Peyer's patch (tissue), 4 donors: ENCODE results near the gene LAIR1.
"Not testable (repeated sequence)": the region's sequence is repeated elsewhere in the genome, so short reads cannot be mapped to it uniquely, and the experiment has no call there.

Experiments
- POLR2A ChIP-seq, 2 donors: fragments of 450-650 bp; IDR thresholded peaks; one replicate each; pipeline ENCODE4 v1.5.1; 2017; ENCODE audit warnings: antibody characterized with exemption in 2 of 2, mild to moderate bottlenecking in 2 of 2, moderate library complexity in 2 of 2
- TF ChIP-seq, protein P1 (sequence below), 6 experiments: fragments of 450-650 bp in 4 of 6; fragments of 200-600 bp in 2 of 6; sonication (generic) in 1 of 6; IDR thresholded peaks; one replicate each; pipeline ENCODE4 v1.5.1; 2017 to 2019; ENCODE audit warnings: antibody characterized with exemption in 6 of 6, mild to moderate bottlenecking in 3 of 6, moderate library complexity in 1 of 6

GRCh38 chr19:54382041-54382440 is 17.3 kb upstream of the LAIR1 start:
- not testable (repeated sequence) for TF ChIP-seq POLR2A (IDR thresholded peaks at IDR 0.05)
- TF ChIP-seq, protein P1, sequence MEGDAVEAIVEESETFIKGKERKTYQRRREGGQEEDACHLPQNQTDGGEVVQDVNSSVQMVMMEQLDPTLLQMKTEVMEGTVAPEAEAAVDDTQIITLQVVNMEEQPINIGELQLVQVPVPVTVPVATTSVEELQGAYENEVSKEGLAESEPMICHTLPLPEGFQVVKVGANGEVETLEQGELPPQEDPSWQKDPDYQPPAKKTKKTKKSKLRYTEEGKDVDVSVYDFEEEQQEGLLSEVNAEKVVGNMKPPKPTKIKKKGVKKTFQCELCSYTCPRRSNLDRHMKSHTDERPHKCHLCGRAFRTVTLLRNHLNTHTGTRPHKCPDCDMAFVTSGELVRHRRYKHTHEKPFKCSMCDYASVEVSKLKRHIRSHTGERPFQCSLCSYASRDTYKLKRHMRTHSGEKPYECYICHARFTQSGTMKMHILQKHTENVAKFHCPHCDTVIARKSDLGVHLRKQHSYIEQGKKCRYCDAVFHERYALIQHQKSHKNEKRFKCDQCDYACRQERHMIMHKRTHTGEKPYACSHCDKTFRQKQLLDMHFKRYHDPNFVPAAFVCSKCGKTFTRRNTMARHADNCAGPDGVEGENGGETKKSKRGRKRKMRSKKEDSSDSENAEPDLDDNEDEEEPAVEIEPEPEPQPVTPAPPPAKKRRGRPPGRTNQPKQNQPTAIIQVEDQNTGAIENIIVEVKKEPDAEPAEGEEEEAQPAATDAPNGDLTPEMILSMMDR (IDR thresholded peaks at IDR 0.05), result not testable (repeated sequence)
